AG04450 (cell line): Measurements from ENCODE around the gene MRPL9. TPM values are rescaled to one million over a fixed set of nuclear protein-coding genes. Genes with fewer than 3 reads are reported as not detected.
"Not testable (repeated sequence)": the region's sequence is repeated elsewhere in the genome, so short reads cannot be mapped to it uniquely, and the experiment has no call there.

Experiments used
- CTCF ChIA-PET: fragments of 300-600, 350-600 bp; formaldehyde crosslinking; extraction: SDS; loops from one replicate; lab custom pipeline; 2022; ENCODE audit warnings: antibody characterized with exemption, inconsistent platforms; lab: Charles Lee
- POLR2A ChIA-PET: fragments of 350-600 bp; formaldehyde crosslinking; extraction: SDS; loops from one replicate; lab custom pipeline; 2021; ENCODE audit warnings: antibody characterized with exemption, inconsistent platforms; lab: Yijun Ruan, JAX
- DNase-seq: peaks from one replicate; pipeline ENCODE4 v3.0.0-alpha.2; 2011; ENCODE audit warnings: low read depth, low spot score
- H3K27ac ChIP-seq: one replicate; pipeline ENCODE4 v1.5.1; 2012; ENCODE audit warnings: low read depth, low read length, control low read depth
- H3K27me3 ChIP-seq: one replicate; pipeline ENCODE4 v1.6.0; 2012; ENCODE audit warnings: low read length; ENCODE audit not compliant: control insufficient read depth, insufficient read depth
- H3K4me3 ChIP-seq: 2 replicates; pipeline ENCODE4 v1.5.1; 2011; ENCODE audit warnings: mild to moderate bottlenecking, low read depth, low read length, control low read depth
- H3K9me3 ChIP-seq: 2 replicates; pipeline ENCODE4 v1.5.1; 2012; ENCODE audit warnings: low read length; ENCODE audit not compliant: control insufficient read depth, insufficient read depth
- CTCF ChIP-seq: IDR thresholded peaks from 2 replicates; pipeline ENCODE4 v1.5.1; 2011; ENCODE audit warnings: low read depth, low read length, control low read depth, inconsistent platforms
- polyA plus RNA-seq: library from polyadenylated mRNA; depleted of rRNA; stranded (reverse); fragments of >200 nt; gene quantifications from 2 replicates; pipeline ENCODE4 v1.2.3, GENCODE V29; 2011

MRPL9 gene
- polyA plus RNA-seq, 1 experiment = 93.4 TPM

GRCh38 chr1:151787689-151788088 lies 24.4 kb upstream of the MRPL9 start:
- Histone ChIP-seq H3K27ac (no peak overlapping the region), H3K27me3 (peaks cover 29% of the 10 kb centered on the region), H3K4me3 (no peak overlapping the region), H3K9me3 (no peaks in the 10 kb centered on the region)
- no peak for DNase-seq
- no peak for TF ChIP-seq CTCF
- ChIA-PET CTCF (no interaction called here), POLR2A (no interaction called here)

GRCh38 chr1:151783796-151784195 lies 20.5 kb upstream of the MRPL9 start:
- POLR2A ChIA-PET = no interaction called here

GRCh38 chr1:151782741-151783140 lies 19.4 kb upstream of the MRPL9 start:
- no peak for TF ChIP-seq CTCF
- CTCF ChIA-PET = no interaction called here
- Histone ChIP-seq H3K9me3 (no peaks in the 10 kb centered on the region), H3K4me3 (no peak overlapping the region), H3K27me3 (peaks cover 26% of the 10 kb centered on the region), H3K27ac (no peak overlapping the region)
- DNase-seq = no peak
- POLR2A ChIA-PET = no interaction called here

More at GRCh38 chr1:151783796-151784195, 20.5 kb upstream of the MRPL9 start:
- no peak for TF ChIP-seq CTCF
- Histone ChIP-seq H3K4me3 (no peak overlapping the region), H3K9me3 (no peaks in the 10 kb centered on the region), H3K27ac (no peak overlapping the region), H3K27me3 (peaks cover 31% of the 10 kb centered on the region)
- DNase-seq = no peak
- CTCF ChIA-PET = no interaction called here

GRCh38 chr1:151782026-151782425 lies 18.7 kb upstream of the MRPL9 start:
- H3K27ac ChIP-seq, H3K9me3 ChIP-seq, POLR2A ChIA-PET, CTCF ChIA-PET, H3K4me3 ChIP-seq, DNase-seq: not testable (repeated sequence)
- peaks cover 26% of the 10 kb centered on the region for H3K27me3 ChIP-seq

- POLR2A ChIA-PET, H3K4me3 ChIP-seq, DNase-seq, H3K9me3 ChIP-seq, H3K27ac ChIP-seq: not testable (repeated sequence)
- CTCF ChIA-PET = interaction anchor here (0.7 to 1.1 kb wide), 2 partner anchors 9 to 247 kb away, joined by 3 read pairs; no protein-coding TSS in a partner anchor
- H3K27me3 ChIP-seq = peaks cover 19% of the 10 kb centered on the region
Measured at GRCh38 chr1:151780736-151781135, 17.4 kb upstream of the MRPL9 start.

- DNase-seq = no peak
- Histone ChIP-seq H3K9me3 (no peaks in the 10 kb centered on the region), H3K27me3 (peaks cover 19% of the 10 kb centered on the region), H3K27ac (no peak overlapping the region), H3K4me3 (no peak overlapping the region)
- POLR2A ChIA-PET = no interaction called here
- CTCF ChIA-PET = no interaction called here
- TF ChIP-seq CTCF = no peak
Measured at GRCh38 chr1:151779852-151780251, 16.6 kb upstream of the MRPL9 start.
